Esophagus muscularis mucosa (tissue), 4 donors: ENCODE data around the gene PHF13. TPM values are rescaled to one million over a fixed set of nuclear protein-coding genes. Genes with fewer than 3 reads are reported as not detected.

ENCODE experiments used
- DNase-seq: peaks from one replicate; pipeline ENCODE4 v3.0.0-alpha.2; 2017; ENCODE audit errors: extremely low spot score
- H3K27ac ChIP-seq, 4 donors: fragments of 200-600 bp; sonication (generic); replicated peaks in 1 of 4; 1 replicate in 3 of 4; 2 replicates in 1 of 4; pipeline ENCODE4 v1.5.1; 2016 to 2019; ENCODE audit warnings: mild to moderate bottlenecking in 1 of 4
- H3K27me3 ChIP-seq, 4 donors: fragments of 200-600 bp; sonication (generic); one replicate each; pipeline versions ENCODE4 v1.5.1 to v1.6.0; 2016 to 2019
- H3K36me3 ChIP-seq, 4 donors: fragments of 200-600 bp; sonication (generic); one replicate each; pipeline ENCODE4 v1.5.1; 2016 to 2019
- H3K4me1 ChIP-seq, 4 donors: fragments of 200-600 bp; sonication (generic); one replicate each; pipeline ENCODE4 v1.5.1; 2016 to 2019
- H3K4me3 ChIP-seq, 4 donors: fragments of 200-600 bp; sonication (generic); 1 replicate in 2 of 4; 2 replicates in 2 of 4; pipeline ENCODE4 v1.5.1; 2016 to 2019; ENCODE audit warnings: mild to moderate bottlenecking in 4 of 4, moderate library complexity in 1 of 4
- H3K9me3 ChIP-seq, 4 donors: fragments of 200-600 bp; sonication (generic); 1 replicate in 3 of 4; 2 replicates in 1 of 4; pipeline ENCODE4 v1.5.1; 2016 to 2019
- EP300 ChIP-seq: sonication (generic); formaldehyde crosslinking; IDR thresholded peaks from one replicate; pipeline ENCODE4 v1.6.1; 2017; ENCODE audit warnings: antibody characterized with exemption
- POLR2A ChIP-seq: fragments of 450-650 bp; IDR thresholded peaks from one replicate; pipeline ENCODE4 v1.6.1; 2017; ENCODE audit warnings: antibody characterized with exemption, moderate library complexity, mild to moderate bottlenecking, low read depth
- POLR2AphosphoS5 ChIP-seq, 2 donors: sonication (generic); formaldehyde crosslinking; IDR thresholded peaks; one replicate each; pipeline ENCODE4 v1.6.1; 2017; ENCODE audit warnings: antibody characterized with exemption in 2 of 2
- whole genome bisulfite sequencing: methylation state at CpG from one replicate; pipeline ENCODE4 v1.1.5; 2018; 5-methylcytosine and 5-hydroxymethylcytosine counted together
- intact Hi-C: fragments of 100-400 bp; cut with DNase I; formaldehyde crosslinking; loops from one replicate; pipeline ENCODE4 v1.15.1; 2023
- total RNA-seq, 4 donors: library from RNA; depleted of rRNA; stranded (reverse); fragments of >200 nt; gene quantifications; one replicate each; pipeline versions ENCODE4 v1.1.0 to v1.2.1, GENCODE V29; 2016
- TF ChIP-seq, protein P1 (sequence below), 3 experiments: fragments of 200-600 bp in 2 of 3; fragments of 450-650 bp in 1 of 3; sonication (generic) in 2 of 3; IDR thresholded peaks; one replicate each; pipeline ENCODE4 v1.5.1; 2017 to 2019; ENCODE audit warnings: antibody characterized with exemption in 3 of 3, mild to moderate bottlenecking in 2 of 3, moderate library complexity in 1 of 3

The PHF13 gene
- total RNA-seq, 4 donors from 2014 or later, result 16.6 to 32.1 (median 27.9) TPM

DNA sequence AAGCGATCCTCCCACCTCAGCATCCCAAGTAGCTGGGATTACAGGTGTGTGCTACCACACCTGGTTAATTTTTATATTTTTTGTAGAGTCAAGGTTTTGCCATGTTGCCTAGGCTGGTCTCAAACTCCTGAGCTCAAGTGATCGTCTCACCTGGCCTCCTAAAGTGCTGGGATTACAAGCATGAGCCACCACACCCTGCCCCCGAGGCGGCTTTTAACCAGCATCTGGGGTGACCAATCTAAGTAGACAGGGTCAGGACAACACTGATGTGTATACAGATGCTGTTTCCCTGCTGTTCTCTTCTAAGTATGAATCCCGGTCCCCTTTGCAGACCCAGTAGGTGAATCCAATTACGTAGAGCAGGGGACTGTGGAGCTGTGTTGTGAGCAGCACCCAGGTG, 35.0 kb downstream of the PHF13 start:
- no peaks in the 10 kb centered on the region for H3K4me1 ChIP-seq
- intact Hi-C loops, result loop anchor here (5.0 kb wide), 1 partner anchor 161 kb away; no protein-coding TSS in a partner anchor
- H3K27ac ChIP-seq, result no peak overlapping the region
- no peaks in the 10 kb centered on the region for H3K27me3 ChIP-seq
- H3K9me3 ChIP-seq, result no peaks in the 10 kb centered on the region
- H3K36me3 ChIP-seq, result peaks cover 34 to 70% (median 65%) of the 10 kb centered on the region in 4 donors
- WGBS, result 94% methylated on average over 5 of the region's 6 CpGs
- TF ChIP-seq, protein P1, sequence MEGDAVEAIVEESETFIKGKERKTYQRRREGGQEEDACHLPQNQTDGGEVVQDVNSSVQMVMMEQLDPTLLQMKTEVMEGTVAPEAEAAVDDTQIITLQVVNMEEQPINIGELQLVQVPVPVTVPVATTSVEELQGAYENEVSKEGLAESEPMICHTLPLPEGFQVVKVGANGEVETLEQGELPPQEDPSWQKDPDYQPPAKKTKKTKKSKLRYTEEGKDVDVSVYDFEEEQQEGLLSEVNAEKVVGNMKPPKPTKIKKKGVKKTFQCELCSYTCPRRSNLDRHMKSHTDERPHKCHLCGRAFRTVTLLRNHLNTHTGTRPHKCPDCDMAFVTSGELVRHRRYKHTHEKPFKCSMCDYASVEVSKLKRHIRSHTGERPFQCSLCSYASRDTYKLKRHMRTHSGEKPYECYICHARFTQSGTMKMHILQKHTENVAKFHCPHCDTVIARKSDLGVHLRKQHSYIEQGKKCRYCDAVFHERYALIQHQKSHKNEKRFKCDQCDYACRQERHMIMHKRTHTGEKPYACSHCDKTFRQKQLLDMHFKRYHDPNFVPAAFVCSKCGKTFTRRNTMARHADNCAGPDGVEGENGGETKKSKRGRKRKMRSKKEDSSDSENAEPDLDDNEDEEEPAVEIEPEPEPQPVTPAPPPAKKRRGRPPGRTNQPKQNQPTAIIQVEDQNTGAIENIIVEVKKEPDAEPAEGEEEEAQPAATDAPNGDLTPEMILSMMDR (IDR thresholded peaks at IDR 0.05), result no peak
- no peak for TF ChIP-seq POLR2AphosphoS5 (IDR thresholded peaks at IDR 0.05)
- TF ChIP-seq EP300, result no peak
- TF ChIP-seq POLR2A, result no peak
- DNase-seq, result no peak
- no peak overlapping the region for H3K4me3 ChIP-seq

DNA sequence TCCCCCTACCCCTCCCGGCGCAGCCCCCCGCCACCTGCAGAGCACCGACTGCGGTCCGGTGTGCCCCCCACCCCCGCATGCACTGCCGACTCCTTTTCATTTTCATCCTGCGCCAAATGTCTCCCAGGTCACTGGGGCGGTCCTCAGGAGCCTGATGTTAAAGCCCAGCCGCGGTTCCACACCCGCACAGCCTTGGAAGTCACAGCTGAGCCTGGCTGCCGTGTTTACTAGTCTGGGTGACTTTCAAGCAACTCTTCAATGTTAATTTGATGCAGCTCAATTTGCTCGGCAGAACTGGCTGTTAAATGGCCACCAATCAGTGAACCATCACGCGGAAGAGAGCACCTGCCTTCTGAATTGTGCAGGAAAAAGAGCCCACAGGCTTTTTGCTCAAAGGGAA, 38.4 kb downstream of the PHF13 start:
- TF ChIP-seq POLR2AphosphoS5 (IDR thresholded peaks at IDR 0.05) (no peak), POLR2A (no peak), EP300 (no peak)
- TF ChIP-seq, protein P1 (IDR thresholded peaks at IDR 0.05), result no peak
- Histone ChIP-seq H3K9me3 (no peaks in the 10 kb centered on the region), H3K4me1 (no peaks in the 10 kb centered on the region), H3K27ac (no peak overlapping the region), H3K4me3 (no peak overlapping the region), H3K27me3 (no peaks in the 10 kb centered on the region), H3K36me3 (peaks cover 30 to 59% (median 50%) of the 10 kb centered on the region in 4 donors)
- 93% methylated on average over 16 of the region's 17 CpGs for WGBS
- no peak for DNase-seq
- intact Hi-C loops, result no loop called here

DNA sequence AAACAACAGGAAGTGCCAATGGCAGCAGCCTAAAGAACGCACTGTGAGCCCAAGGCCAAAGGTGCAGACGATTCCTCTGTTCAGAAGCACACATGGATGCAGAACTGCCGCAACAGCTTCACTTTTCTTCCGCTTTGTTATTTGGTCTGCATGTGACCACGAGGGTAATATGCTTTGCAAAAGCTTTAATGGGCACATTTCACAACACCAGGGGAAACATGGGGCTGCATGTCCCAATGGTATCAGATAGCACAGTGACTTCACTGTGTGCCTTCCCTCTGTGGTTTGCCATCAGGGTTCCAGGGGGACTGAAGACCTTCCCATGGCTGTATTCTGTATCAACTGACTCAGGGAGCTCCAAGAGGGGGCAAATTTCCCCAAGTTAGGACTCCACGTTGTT, 39.5 kb downstream of the PHF13 start:
- WGBS, result 77% methylated on average over 5 of the region's 6 CpGs
- Histone ChIP-seq H3K36me3 (peaks cover 30 to 63% (median 52%) of the 10 kb centered on the region in 4 donors), H3K4me3 (no peak overlapping the region), H3K9me3 (no peaks in the 10 kb centered on the region), H3K4me1 (no peaks in the 10 kb centered on the region), H3K27me3 (no peaks in the 10 kb centered on the region), H3K27ac (no peak overlapping the region)
- DNase-seq, result no peak
- TF ChIP-seq POLR2A, result no peak
- no peak for TF ChIP-seq POLR2AphosphoS5 (IDR thresholded peaks at IDR 0.05)
- intact Hi-C loops, result no loop called here

DNA sequence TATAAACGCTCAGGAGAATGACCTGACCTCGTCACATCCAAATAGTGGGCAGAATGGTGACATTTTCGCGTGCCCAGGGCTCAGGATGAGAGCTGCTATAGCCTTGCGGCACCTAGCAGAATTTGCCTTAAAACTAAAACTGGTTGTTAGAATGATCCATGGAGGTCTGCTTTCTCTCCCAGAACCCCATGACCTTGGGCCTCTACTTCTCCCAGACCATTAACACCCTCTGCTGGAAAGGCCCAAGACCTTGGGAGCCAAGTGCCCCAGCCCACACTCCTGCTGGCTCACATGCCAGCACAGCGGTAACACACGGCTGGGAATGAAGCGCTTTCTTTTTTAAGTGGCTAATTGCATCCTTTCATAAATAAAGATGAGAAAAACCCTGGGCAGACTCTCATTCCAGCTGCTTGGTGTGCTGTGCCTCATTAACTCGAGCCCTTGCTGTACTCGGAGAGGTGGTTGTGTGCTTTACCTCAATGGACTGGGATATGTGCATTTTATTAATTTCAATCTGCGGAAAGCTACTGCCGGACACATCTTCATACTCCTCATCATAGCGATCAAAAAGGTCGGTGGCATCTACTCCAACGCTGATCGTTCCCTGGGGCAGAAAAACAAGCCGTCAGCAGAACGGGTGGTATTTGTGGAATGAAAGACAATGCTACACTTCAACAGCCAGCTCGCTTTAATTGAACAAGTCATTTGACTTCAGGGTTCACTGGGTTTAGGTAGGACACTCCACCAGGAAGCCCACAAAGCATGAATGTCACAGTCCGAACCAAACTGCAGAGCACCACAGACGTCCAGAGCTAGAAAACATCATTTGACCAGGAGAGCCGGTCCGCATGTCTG, 40.1 kb downstream of the PHF13 start:
- Histone ChIP-seq H3K27ac (no peak overlapping the region), H3K4me3 (no peak overlapping the region), H3K36me3 (peaks cover 30 to 62% (median 50%) of the 10 kb centered on the region in 4 donors), H3K4me1 (no peaks in the 10 kb centered on the region), H3K9me3 (no peaks in the 10 kb centered on the region), H3K27me3 (no peaks in the 10 kb centered on the region)
- intact Hi-C loops, result no loop called here
- WGBS, result 90% methylated on average over 23 of the region's 23 CpGs
- TF ChIP-seq EP300 (no peak), POLR2A (no peak)
- no peak for DNase-seq

GRCh38 chr1:6657138-6657537, 43.6 kb downstream of the PHF13 start:
- Histone ChIP-seq H3K36me3 (peaks cover 17 to 30% (median 24%) of the 10 kb centered on the region in 4 donors), H3K27me3 (no peaks in the 10 kb centered on the region), H3K27ac (no peak overlapping the region), H3K9me3 (no peaks in the 10 kb centered on the region), H3K4me3 (no peak overlapping the region), H3K4me1 (no peaks in the 10 kb centered on the region)
- 89% methylated on average over 5 of the region's 6 CpGs for WGBS
- intact Hi-C loops, result no loop called here
- no peak for DNase-seq
- TF ChIP-seq, protein P1 (IDR thresholded peaks at IDR 0.05), result no peak
